HepG2 (cell line): ENCODE results near the gene ATRAID. TPM values are rescaled to one million over a fixed set of nuclear protein-coding genes. Genes with fewer than 3 reads are reported as not detected.

Experiments used
- ARHGAP35 ChIP-seq: sonication (generic); formaldehyde crosslinking; IDR thresholded peaks from 2 replicates; pipeline ENCODE4 v1.9.0; 2022; ENCODE audit warnings: mild to moderate bottlenecking, inconsistent platforms, moderate library complexity, missing genetic modification reagents, borderline replicate concordance
- FOSL1 ChIP-seq: sonication (generic); formaldehyde crosslinking; IDR thresholded peaks from 2 replicates; pipeline ENCODE4 v1.9.0; 2021; ENCODE audit warnings: missing genetic modification reagents, borderline replicate concordance
- FOXJ3 ChIP-seq: sonication (generic); formaldehyde crosslinking; IDR thresholded peaks from 2 replicates; pipeline ENCODE4 v1.4.0; 2020; ENCODE audit warnings: missing genetic modification reagents, mild to moderate bottlenecking, borderline replicate concordance
- NR1H2 ChIP-seq: sonication (generic); formaldehyde crosslinking; IDR thresholded peaks from 2 replicates; pipeline ENCODE4 v1.8.1; 2022; ENCODE audit warnings: low read depth, missing genetic modification reagents, borderline replicate concordance
- RERE ChIP-seq: IDR thresholded peaks from 2 replicates; pipeline ENCODE4 v1.6.1; 2016; ENCODE audit warnings: low read depth, missing genetic modification reagents, missing compliant biosample characterization
- SMYD3 ChIP-seq: sonication (generic); formaldehyde crosslinking; IDR thresholded peaks from 2 replicates; pipeline ENCODE4 v1.8.1; 2023; ENCODE audit warnings: mild to moderate bottlenecking, missing genetic modification reagents
- THAP11 ChIP-seq: IDR thresholded peaks from 2 replicates; pipeline ENCODE4 v1.6.1; 2016; ENCODE audit warnings: missing biosample characterization, missing genetic modification reagents
- TRAFD1 ChIP-seq: sonication (generic); formaldehyde crosslinking; IDR thresholded peaks from 2 replicates; pipeline ENCODE4 v1.5.1; 2020; ENCODE audit warnings: missing genetic modification reagents, mild to moderate bottlenecking, borderline replicate concordance
- ZEB1 ChIP-seq: IDR thresholded peaks from 2 replicates; pipeline ENCODE4 v1.6.1; 2012; ENCODE audit warnings: mild to moderate bottlenecking, low read depth, inconsistent platforms; ENCODE audit not compliant: insufficient replicate concordance
- ZHX2 ChIP-seq, 2 experiments: sonication (generic) in 1 of 2; formaldehyde crosslinking in 1 of 2; IDR thresholded peaks; 2 replicates each; pipeline versions ENCODE4 v1.6.1 to v1.9.0; 2014 to 2022; ENCODE audit warnings: antibody characterized with exemption in 1 of 2, borderline replicate concordance in 1 of 2, inconsistent platforms in 1 of 2, low read depth in 1 of 2, missing genetic modification reagents in 1 of 2
- polyA plus RNA-seq, 8 experiments: library from polyadenylated mRNA; depleted of rRNA in 3 of 8; stranded (reverse) in 7 of 8; unstranded in 1 of 8; fragments of >200 nt; fragmentation: Illumina TruSeq in 4 of 8; extraction: Trizol in 4 of 8; gene quantifications; 2 replicates each; pipeline versions ENCODE4 v1.2.1 to v1.2.3, GENCODE V29; 2011 to 2016; ENCODE audit warnings: low read depth in 4 of 8, missing spikeins in 1 of 8, mixed read lengths in 1 of 8; ENCODE audit not compliant: insufficient read depth in 1 of 8
- total RNA-seq, 5 experiments: library from RNA; depleted of rRNA; stranded (reverse); fragments of >200 nt; fragmentation: Illumina TruSeq; extraction: Trizol; gene quantifications; 2 replicates each; pipeline ENCODE4 v1.2.3, GENCODE V29; 2016; ENCODE audit warnings: low read depth in 1 of 5

The ATRAID gene
- total and polyA plus RNA-seq, 2 of the 13 experiments (the other 11 are each of a cell fraction or from before 2014, with no cell fraction given): 207 to 382 TPM

- TF ChIP-seq ZHX2 (IDR thresholded peaks at IDR 0.05; ENCODE audit: low read depth) (no peak; the same call in 1 of the 2 replicates), ZHX2 (CRISPR knock-in tag; IDR thresholded peaks at IDR 0.05; ENCODE audit: borderline replicate concordance) (no peak), TRAFD1 (no peak), FOXJ3 (CRISPR knock-in tag) (no peak), THAP11 (CRISPR knock-in tag) (peak; percentile 62; the same call in 1 of the 2 replicates), ZEB1 (no peak), SMYD3 (CRISPR knock-in tag) (no peak; the same call in 1 of the 2 replicates), ARHGAP35 (CRISPR knock-in tag) (0 out of 2 replicates have a peak, but pooled peaks have one; percentile 12), RERE (CRISPR knock-in tag) (no peak), NR1H2 (0 out of 2 replicates have a peak, but pooled peaks have one; percentile 10), FOSL1 (CRISPR knock-in tag) (no peak)
These were observed 5.6 kb downstream of the ATRAID start, which contains the start of gene CAD (continued) for GRCh38 chr2:27217173-27218121.
